Measurements from ENCODE around the gene PTPRD. TPM values are rescaled to one million over a fixed set of nuclear protein-coding genes. Genes with fewer than 3 reads are reported as not detected.

PTPRD gene
- total RNA-seq, 2 donors from 2014 or later: 19.6 to 101 TPM

- Histone ChIP-seq H3K4me1 (ENCODE audit: control insufficient read depth in 1 of 2, low read depth in 2 of 2) (peaks cover 5 to 26% of the 10 kb centered on the region in 2 donors), H3K36me3 (no peaks in the 10 kb centered on the region), H3K27ac (peak overlapping the region in 1 of 2 donors; percentile 52), H3K27me3 (replicated peaks; ENCODE audit: insufficient read depth) (no peaks in the 10 kb centered on the region), H3K9me3 (no peaks in the 10 kb centered on the region), H3K4me3 (no peak overlapping the region)
- TF ChIP-seq CTCF (IDR thresholded peaks at IDR 0.05): no peak
- ATAC-seq (ENCODE audit: insufficient number of reproducible peaks, low FRiP score, low read depth): no peak
- no peak for DNase-seq (ENCODE audit: low spot score)
Observed at GRCh38 chr9:8685825-8686224, 1927.0 kb downstream of the PTPRD start.

- TF ChIP-seq CTCF (IDR thresholded peaks at IDR 0.05): no peak
- no peak overlapping the region for H3K27ac ChIP-seq
Observed at GRCh38 chr9:8684978-8685708, 1927.7 kb downstream of the PTPRD start.

GRCh38 chr9:8683496-8683895, 1929.3 kb downstream of the PTPRD start:
- ATAC-seq (ENCODE audit: insufficient number of reproducible peaks, low FRiP score, low read depth): no peak
- Histone ChIP-seq H3K9me3 (no peaks in the 10 kb centered on the region), H3K4me3 (no peak overlapping the region), H3K27me3 (replicated peaks; ENCODE audit: insufficient read depth) (no peaks in the 10 kb centered on the region), H3K36me3 (no peaks in the 10 kb centered on the region), H3K27ac (no peak overlapping the region), H3K4me1 (ENCODE audit: control insufficient read depth in 1 of 2, low read depth in 2 of 2) (peaks cover 5 to 41% of the 10 kb centered on the region in 2 donors)
- TF ChIP-seq CTCF (IDR thresholded peaks at IDR 0.05): no peak
- DNase-seq (ENCODE audit: low spot score): no peak

More at GRCh38 chr9:8684978-8685708, 1927.7 kb downstream of the PTPRD start:
- H3K4me1 ChIP-seq (ENCODE audit: control insufficient read depth in 1 of 2, low read depth in 2 of 2): peaks cover 5 to 29% of the 10 kb centered on the region in 2 donors
- H3K27me3 ChIP-seq (replicated peaks; ENCODE audit: insufficient read depth): no peaks in the 10 kb centered on the region
- DNase-seq (ENCODE audit: low spot score) (no peak), ATAC-seq (ENCODE audit: insufficient number of reproducible peaks, low FRiP score, low read depth) (no peak)
- no peak overlapping the region for H3K4me3 ChIP-seq
- no peaks in the 10 kb centered on the region for H3K36me3 ChIP-seq
- H3K9me3 ChIP-seq: no peaks in the 10 kb centered on the region

- H3K4me3 ChIP-seq: no peak overlapping the region
- no peaks in the 10 kb centered on the region for H3K36me3 ChIP-seq
- DNase-seq (ENCODE audit: low spot score) (no peak), ATAC-seq (ENCODE audit: insufficient number of reproducible peaks, low FRiP score, low read depth) (no peak)
- no peak for TF ChIP-seq CTCF (IDR thresholded peaks at IDR 0.05)
- peaks cover 0 to 31% of the 10 kb centered on the region in 2 donors for H3K4me1 ChIP-seq (ENCODE audit: control insufficient read depth in 1 of 2, low read depth in 2 of 2)
- no peak overlapping the region for H3K27ac ChIP-seq
- no peaks in the 10 kb centered on the region for H3K27me3 ChIP-seq (replicated peaks; ENCODE audit: insufficient read depth)
- no peaks in the 10 kb centered on the region for H3K9me3 ChIP-seq
Observed at GRCh38 chr9:8680658-8681057, 1932.1 kb downstream of the PTPRD start.

- H3K4me3 ChIP-seq: no peak overlapping the region
- no peak for ATAC-seq (ENCODE audit: insufficient number of reproducible peaks, low FRiP score, low read depth)
- no peak for TF ChIP-seq CTCF (IDR thresholded peaks at IDR 0.05)
Observed at GRCh38 chr9:8680157-8680556, 1932.6 kb downstream of the PTPRD start.

More at GRCh38 chr9:8680157-8680556, 1932.6 kb downstream of the PTPRD start:
- Histone ChIP-seq H3K4me1 (ENCODE audit: control insufficient read depth in 1 of 2, low read depth in 2 of 2) (peaks cover 0 to 31% of the 10 kb centered on the region in 2 donors), H3K27ac (no peak overlapping the region), H3K9me3 (no peaks in the 10 kb centered on the region), H3K36me3 (no peaks in the 10 kb centered on the region), H3K27me3 (replicated peaks; ENCODE audit: insufficient read depth) (no peaks in the 10 kb centered on the region)
- no peak for DNase-seq (ENCODE audit: low spot score)
